Parathyroid adenoma (tissue), 2 donors: ENCODE data around the gene ZNF878.

Source experiments
- H2AFZ ChIP-seq: fragments of 300-600 bp; sonication (generic); one replicate; pipeline ENCODE4 v1.7.0; 2017; ENCODE audit warnings: antibody characterized with exemption, mild to moderate bottlenecking
- H3K27ac ChIP-seq: fragments of 300-600 bp; sonication (generic); one replicate; pipeline ENCODE4 v1.7.0; 2017
- H3K27me3 ChIP-seq: fragments of 300-600 bp; sonication (generic); one replicate; pipeline ENCODE4 v1.7.0; 2017; ENCODE audit warnings: low read length; ENCODE audit not compliant: control insufficient read depth, insufficient read depth
- H3K36me3 ChIP-seq: fragments of 300-600 bp; sonication (generic); one replicate; pipeline ENCODE4 v1.7.0; 2017; ENCODE audit warnings: low read length; ENCODE audit not compliant: control insufficient read depth, insufficient read depth
- H3K4me1 ChIP-seq: fragments of 300-600 bp; sonication (generic); one replicate; pipeline ENCODE4 v1.7.0; 2017; ENCODE audit warnings: control low read depth
- H3K4me2 ChIP-seq: fragments of 300-600 bp; sonication (generic); one replicate; pipeline ENCODE4 v1.7.0; 2017; ENCODE audit warnings: low read length
- H3K4me3 ChIP-seq: fragments of 300-600 bp; sonication (generic); one replicate; pipeline ENCODE4 v1.7.0; 2017; ENCODE audit warnings: low read depth, low read length
- H3K79me2 ChIP-seq: fragments of 300-600 bp; sonication (generic); one replicate; pipeline ENCODE4 v1.7.0; 2017; ENCODE audit warnings: control low read depth
- H3K9ac ChIP-seq: fragments of 300-600 bp; sonication (generic); one replicate; pipeline ENCODE4 v1.7.0; 2017; ENCODE audit warnings: mild to moderate bottlenecking
- H3K9me3 ChIP-seq: fragments of 300-600 bp; sonication (generic); one replicate; pipeline ENCODE4 v1.7.0; 2017; ENCODE audit warnings: low read length; ENCODE audit not compliant: control insufficient read depth
- CTCF ChIP-seq: fragments of 300-600 bp; sonication (generic); IDR thresholded peaks from one replicate; pipeline ENCODE4 v1.7.0; 2017; ENCODE audit warnings: antibody characterized with exemption, mild to moderate bottlenecking
- donor health status: primary hyperparathyroidism.

Gene ZNF878

GRCh38 chr19:12035220-12036172 is 17.3 kb downstream of the ZNF878 start, which contains the start of gene ZNF433:
TSS of gene ZNF433 (minus strand) at chr19:12035679. CDS start at chr19:12035539, 140 bp downstream.
- H3K27me3 ChIP-seq: no peaks in the 10 kb centered on the region
- no peaks in the 10 kb centered on the region for H3K9me3 ChIP-seq
- H3K9ac ChIP-seq: peak within 1 kb of the TSS; percentile 88
- H3K4me3 ChIP-seq: peak within 1 kb of the TSS; percentile 98
- H3K27ac ChIP-seq: peak within 1 kb of the TSS; percentile 92
- peaks cover 12% of the 10 kb centered on the region for H3K79me2 ChIP-seq
- peaks cover 4% of the 10 kb centered on the region for H3K4me1 ChIP-seq
- peak; percentile 6 for TF ChIP-seq CTCF
- peak within 1 kb of the TSS; percentile 99 for H3K4me2 ChIP-seq
- H3K36me3 ChIP-seq: no peaks in the 10 kb centered on the region
- peak within 1 kb of the TSS; percentile 96 for H2AFZ ChIP-seq

- no peaks in the 10 kb centered on the region for H3K9me3 ChIP-seq
- no peak for TF ChIP-seq CTCF
- peak overlapping the region; percentile 96 for H2AFZ ChIP-seq
- H3K79me2 ChIP-seq: peaks cover 13% of the 10 kb centered on the region
- H3K4me1 ChIP-seq: peaks cover 4% of the 10 kb centered on the region
- no peaks in the 10 kb centered on the region for H3K27me3 ChIP-seq
- H3K27ac ChIP-seq: peak overlapping the region; percentile 92
- H3K9ac ChIP-seq: no peak overlapping the region
- peak overlapping the region; percentile 98 for H3K4me3 ChIP-seq
- H3K4me2 ChIP-seq: peak overlapping the region; percentile 99
- no peaks in the 10 kb centered on the region for H3K36me3 ChIP-seq
Observed at GRCh38 chr19:12034620-12035019, 18.1 kb downstream of the ZNF878 start.

- no peaks in the 10 kb centered on the region for H3K36me3 ChIP-seq
- H3K9ac ChIP-seq: no peak overlapping the region
- peak overlapping the region; percentile 98 for H3K4me3 ChIP-seq
- no peaks in the 10 kb centered on the region for H3K9me3 ChIP-seq
- H3K4me1 ChIP-seq: peaks cover 4% of the 10 kb centered on the region
- peak overlapping the region; percentile 92 for H3K27ac ChIP-seq
- H3K4me2 ChIP-seq: peak overlapping the region; percentile 99
- H2AFZ ChIP-seq: peak overlapping the region; percentile 96
- peaks cover 13% of the 10 kb centered on the region for H3K79me2 ChIP-seq
- TF ChIP-seq CTCF: no peak
- H3K27me3 ChIP-seq: no peaks in the 10 kb centered on the region
Observed at GRCh38 chr19:12034198-12034597, 18.6 kb downstream of the ZNF878 start.

GRCh38 chr19:12015753-12016116 is 37.0 kb downstream of the ZNF878 start:
- Histone ChIP-seq H3K4me3 (no peak overlapping the region), H3K27ac (no peak overlapping the region), H3K27me3 (no peaks in the 10 kb centered on the region), H3K4me2 (no peak overlapping the region), H3K4me1 (no peaks in the 10 kb centered on the region), H3K9ac (no peak overlapping the region), H3K79me2 (peaks cover 17% of the 10 kb centered on the region), H3K9me3 (peaks cover 5% of the 10 kb centered on the region), H3K36me3 (peaks cover 12% of the 10 kb centered on the region), H2AFZ (no peak overlapping the region)
- no peak for TF ChIP-seq CTCF
